Astrocyte of the cerebellum (primary cell): ENCODE measurements around the gene MUSTN1.
A peak's percentile ranks its signal among the peaks of the same experiment; 100 is the strongest.

ENCODE experiments used
- DNase-seq: peaks from one replicate; pipeline ENCODE4 v3.0.0-alpha.2; 2011; ENCODE audit warnings: low read depth
- H3K4me3 ChIP-seq: 2 replicates; pipeline ENCODE4 v1.5.1; 2011; ENCODE audit warnings: mild to moderate bottlenecking, low read depth, low read length, moderate library complexity
- CTCF ChIP-seq: IDR thresholded peaks from 2 replicates; pipeline ENCODE4 v1.5.1; 2012; ENCODE audit warnings: low read length, low read depth, moderate library complexity, mild to moderate bottlenecking; ENCODE audit errors: missing control alignments
- in situ Hi-C: cut with HindIII; loops from 2 replicates; pipeline ENCODE4 v1.10.0; 2017; ENCODE audit warnings: low sequenced_read_pairs

Gene MUSTN1

GRCh38 chr3:52847726-52848125 lies 12.9 kb upstream of the MUSTN1 start:
- no peak for DNase-seq
- in situ Hi-C loops = no loop called here
- no peak for TF ChIP-seq CTCF
- no peak overlapping the region for H3K4me3 ChIP-seq

- in situ Hi-C loops = no loop called here
- TF ChIP-seq CTCF = no peak
- no peak for DNase-seq
- no peak overlapping the region for H3K4me3 ChIP-seq
Observed at GRCh38 chr3:52847241-52847640, 12.4 kb upstream of the MUSTN1 start.

GRCh38 chr3:52846432-52846965 lies 11.7 kb upstream of the MUSTN1 start:
- TF ChIP-seq CTCF = no peak
- in situ Hi-C loops = no loop called here
- H3K4me3 ChIP-seq = no peak overlapping the region
- no peak for DNase-seq

GRCh38 chr3:52845691-52846431 lies 11.0 kb upstream of the MUSTN1 start:
- peak; percentile 34 for TF ChIP-seq CTCF
- DNase-seq = no peak
- in situ Hi-C loops = no loop called here
- H3K4me3 ChIP-seq = no peak overlapping the region

GRCh38 chr3:52845157-52845556 lies 10.3 kb upstream of the MUSTN1 start:
- no peak overlapping the region for H3K4me3 ChIP-seq
- DNase-seq = no peak
- in situ Hi-C loops = no loop called here
- TF ChIP-seq CTCF = no peak

- DNase-seq = no peak
- TF ChIP-seq CTCF = no peak
- H3K4me3 ChIP-seq = no peak overlapping the region
- in situ Hi-C loops = no loop called here
Observed at GRCh38 chr3:52844290-52844975, 9.6 kb upstream of the MUSTN1 start.
